LNCAP (cell line): ENCODE results near the gene WAS.

Experiments
- CTCF ChIP-seq: fragments of 450-650 bp; IDR thresholded peaks from 2 replicates; pipeline ENCODE4 v1.5.1; 2017; ENCODE audit warnings: mild to moderate bottlenecking

The WAS gene

GRCh38 chrX:48665991-48666390 is 17.6 kb upstream of the WAS start:
- TF ChIP-seq CTCF, result no peak

- TF ChIP-seq CTCF, result no peak
Observed at GRCh38 chrX:48666649-48667048, 16.9 kb upstream of the WAS start.

- no peak for TF ChIP-seq CTCF
Observed at GRCh38 chrX:48667509-48667908, 16.1 kb upstream of the WAS start.

- no peak for TF ChIP-seq CTCF
Observed at GRCh38 chrX:48676106-48676892, 7.3 kb upstream of the WAS start.

- no peak for TF ChIP-seq CTCF
Observed at GRCh38 chrX:48676893-48677270, 6.7 kb upstream of the WAS start.

- no peak for TF ChIP-seq CTCF
Observed at GRCh38 chrX:48677516-48677915, 6.1 kb upstream of the WAS start.

- no peak for TF ChIP-seq CTCF
Observed at GRCh38 chrX:48681539-48682183, 1.9 kb upstream of the WAS start.
